GM18907 (cell line): ENCODE results near the gene TEFM.
"Not testable (repeated sequence)": the region's sequence is repeated elsewhere in the genome, so short reads cannot be mapped to it uniquely, and the experiment has no call there.

Experiments
- ATAC-seq: cut with Tn5 transposase; IDR thresholded peaks from one replicate; pipeline ENCODE4 v1.9.1; 2021; ENCODE audit warnings: mild to moderate bottlenecking, moderate library complexity; ENCODE audit not compliant: unreplicated experiment

TEFM gene

DNA sequence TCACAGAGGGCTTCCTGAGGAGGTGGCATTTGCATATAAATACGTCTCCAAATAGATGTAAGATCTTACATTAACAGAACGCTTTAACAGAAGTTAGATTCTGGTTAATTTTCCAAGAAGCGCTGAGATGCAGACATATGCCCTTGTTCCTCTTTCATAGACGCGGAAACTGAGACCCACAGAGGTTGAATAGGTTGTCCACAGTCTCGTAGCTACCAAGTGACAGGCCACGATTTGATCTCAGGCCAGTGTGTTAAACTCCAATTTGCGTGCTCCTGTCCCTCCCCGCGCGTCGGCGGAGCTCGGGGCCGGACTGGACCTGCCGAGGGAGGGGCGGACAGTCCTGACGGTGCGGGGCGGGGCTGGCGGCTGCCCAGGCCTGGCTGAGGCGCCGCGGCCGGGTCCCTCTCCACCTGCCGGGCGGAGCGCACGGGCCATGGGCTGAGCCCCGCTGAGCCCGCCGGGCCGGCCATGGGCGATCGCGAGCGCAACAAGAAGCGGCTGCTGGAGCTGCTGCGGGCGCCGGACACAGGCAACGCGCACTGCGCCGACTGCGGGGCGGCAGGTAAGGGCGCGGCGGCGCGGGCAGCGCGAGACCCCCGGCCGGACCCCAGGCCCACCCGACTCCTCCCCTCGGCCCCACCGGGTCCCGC, 15.6 kb upstream of the TEFM start, which contains the start of gene ADAP2:
Gene ADAP2, plus strand, starts transcription at position 402 of the 653 bp plus-strand sequence. Its CDS starts 70 bp downstream, at position 472.
- ATAC-seq, result no peak

DNA sequence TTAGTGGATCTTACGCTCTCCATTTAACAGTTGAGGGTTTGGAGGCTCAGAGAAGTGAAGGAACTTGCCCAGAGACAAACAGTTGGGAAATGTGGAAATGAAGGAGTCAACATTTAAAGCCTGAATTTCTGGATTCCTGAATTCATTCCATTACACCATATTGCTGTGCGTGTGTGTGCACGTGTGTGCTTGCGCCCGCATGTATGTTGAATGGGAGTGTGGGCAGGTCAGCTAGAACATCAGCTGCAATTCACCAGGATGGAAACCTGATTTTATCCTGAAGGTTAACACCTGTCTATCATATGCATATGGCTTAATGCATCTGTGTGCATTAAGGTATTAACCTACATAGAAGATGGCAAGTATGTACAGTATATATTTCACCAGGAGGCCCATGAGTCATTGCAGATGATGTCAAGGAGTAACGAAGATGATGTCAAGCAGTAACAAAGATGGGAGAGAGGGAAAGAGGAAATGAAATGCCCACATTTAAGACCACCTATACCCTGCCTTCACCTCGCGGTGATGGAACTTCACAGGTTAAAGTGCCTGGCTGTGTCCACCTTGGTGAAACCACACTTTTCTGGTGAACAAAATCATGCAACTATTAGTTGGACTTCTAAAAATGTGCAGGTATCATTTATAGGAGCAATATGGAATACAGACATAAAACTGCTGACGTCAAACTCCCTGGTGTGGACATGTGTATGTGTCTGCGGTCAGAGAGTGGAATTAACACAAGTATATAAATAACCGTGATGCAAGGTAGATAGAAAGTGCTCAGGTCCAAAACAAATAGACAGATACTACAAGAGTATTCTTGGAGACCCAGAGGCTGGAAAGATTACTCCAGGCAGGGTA, 14.9 kb upstream of the TEFM start:
- ATAC-seq, result no peak

DNA sequence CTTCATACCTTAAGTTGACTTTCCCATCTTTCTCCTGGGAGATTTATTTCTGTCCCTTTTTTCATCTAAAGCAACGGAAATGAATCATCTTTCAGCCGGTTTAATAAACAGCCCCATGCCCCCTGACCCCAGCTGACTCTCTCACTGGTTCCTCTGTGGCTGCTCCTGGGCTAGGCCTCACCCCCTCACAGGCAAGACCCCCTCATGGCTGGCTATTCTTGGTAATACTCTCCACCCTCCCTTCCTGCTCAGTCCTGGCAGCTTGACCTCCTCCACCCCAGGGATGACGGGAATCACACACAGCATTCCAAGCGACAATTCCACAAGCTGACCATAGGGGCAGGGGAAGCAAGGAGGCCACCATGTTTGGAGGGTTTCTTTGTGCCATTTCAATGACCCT, 14.2 kb upstream of the TEFM start:
- no peak for ATAC-seq

DNA sequence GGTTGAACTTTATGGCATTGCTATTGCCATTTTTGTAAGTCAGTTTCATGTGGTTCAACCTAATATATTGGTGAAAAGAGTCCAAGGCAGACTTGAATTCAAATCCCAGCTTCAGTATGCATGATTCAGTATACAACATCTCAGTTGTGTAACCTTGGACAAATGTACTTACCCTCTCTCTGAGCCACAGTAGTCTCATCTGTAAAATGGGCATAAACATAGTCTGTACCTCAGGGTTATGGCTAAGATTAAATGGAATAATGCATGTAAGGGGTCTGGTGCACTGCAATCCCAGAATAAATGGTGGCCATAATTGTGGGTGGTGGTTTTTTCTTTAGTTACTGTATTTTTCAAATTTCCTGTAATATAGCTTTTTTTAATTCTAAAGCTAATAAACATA, 11.0 kb upstream of the TEFM start:
- ATAC-seq, result no peak

DNA sequence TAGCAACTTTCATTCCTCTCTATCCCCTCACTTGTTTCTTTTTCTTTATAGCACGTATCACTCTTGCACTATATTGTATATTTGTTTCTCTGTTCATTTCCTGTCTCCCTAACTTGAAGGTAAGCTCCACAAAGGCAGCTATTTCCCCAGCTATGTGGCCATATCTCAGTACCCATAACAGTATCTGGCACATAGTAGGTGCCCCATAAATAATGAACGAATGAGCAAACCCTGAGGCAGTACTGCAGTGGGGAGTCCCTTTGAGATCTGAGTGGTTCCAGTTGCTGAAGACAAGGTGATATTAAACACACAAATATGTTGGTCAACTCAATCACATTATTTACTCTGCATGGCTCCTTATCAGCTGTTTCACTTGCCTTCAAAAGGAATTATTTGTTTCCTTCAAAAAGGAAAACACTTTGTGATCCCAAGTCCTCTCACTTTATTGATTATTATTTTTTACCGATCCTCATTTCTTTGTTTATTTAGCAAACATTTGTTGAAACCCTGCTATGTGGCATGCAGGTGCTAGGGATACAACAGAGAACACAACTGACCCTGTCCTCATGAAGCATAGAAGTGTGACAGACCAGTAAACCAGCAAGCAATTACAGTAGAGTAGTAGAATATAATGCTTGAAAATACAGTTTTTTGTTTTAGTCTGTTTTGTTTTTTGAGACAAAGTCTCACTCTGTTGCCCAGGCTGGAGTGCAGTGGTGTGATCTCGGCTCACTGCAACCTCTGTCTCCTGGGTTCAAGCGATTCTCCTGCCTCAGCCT, 10.0 kb upstream of the TEFM start:
- ATAC-seq, result no peak

DNA sequence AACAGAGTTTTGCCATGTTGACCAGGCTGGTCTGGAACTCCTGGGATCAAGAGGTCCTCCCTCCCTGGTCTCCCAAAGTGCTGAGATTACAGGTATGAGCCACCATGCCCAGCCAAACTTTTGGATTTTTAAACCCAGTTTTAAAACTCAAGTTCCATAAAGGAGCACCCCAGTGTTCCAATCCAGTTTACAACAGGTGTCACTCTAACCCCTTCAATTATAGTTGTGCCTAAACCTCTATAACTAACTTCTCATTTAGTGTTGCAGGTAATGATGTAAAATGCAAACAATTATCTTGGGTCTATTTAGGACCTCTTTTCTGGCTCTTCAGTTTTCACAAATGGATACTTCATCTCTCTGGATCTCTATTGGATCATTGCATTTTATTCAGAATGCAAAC, 7.9 kb upstream of the TEFM start:
- no peak for ATAC-seq

DNA sequence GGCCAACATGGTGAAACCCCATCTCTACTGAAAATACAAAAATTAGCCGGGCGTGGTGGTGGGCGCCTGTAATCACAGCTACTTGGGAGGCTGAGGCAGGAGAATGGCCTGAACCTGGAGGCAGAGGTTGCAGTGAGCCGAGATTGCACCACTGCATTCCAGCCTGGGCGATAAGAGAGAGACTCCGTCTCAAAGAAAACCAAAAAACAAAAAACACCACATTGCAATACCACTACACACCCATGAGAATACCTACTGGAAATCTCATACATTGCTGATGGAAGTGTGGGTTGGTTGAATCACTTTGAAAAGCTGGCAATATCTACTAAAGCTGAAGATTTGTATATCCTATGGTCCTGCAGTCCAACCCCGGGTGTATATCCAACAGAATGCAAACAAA, 4.1 kb upstream of the TEFM start:
- not testable (repeated sequence) for ATAC-seq

DNA sequence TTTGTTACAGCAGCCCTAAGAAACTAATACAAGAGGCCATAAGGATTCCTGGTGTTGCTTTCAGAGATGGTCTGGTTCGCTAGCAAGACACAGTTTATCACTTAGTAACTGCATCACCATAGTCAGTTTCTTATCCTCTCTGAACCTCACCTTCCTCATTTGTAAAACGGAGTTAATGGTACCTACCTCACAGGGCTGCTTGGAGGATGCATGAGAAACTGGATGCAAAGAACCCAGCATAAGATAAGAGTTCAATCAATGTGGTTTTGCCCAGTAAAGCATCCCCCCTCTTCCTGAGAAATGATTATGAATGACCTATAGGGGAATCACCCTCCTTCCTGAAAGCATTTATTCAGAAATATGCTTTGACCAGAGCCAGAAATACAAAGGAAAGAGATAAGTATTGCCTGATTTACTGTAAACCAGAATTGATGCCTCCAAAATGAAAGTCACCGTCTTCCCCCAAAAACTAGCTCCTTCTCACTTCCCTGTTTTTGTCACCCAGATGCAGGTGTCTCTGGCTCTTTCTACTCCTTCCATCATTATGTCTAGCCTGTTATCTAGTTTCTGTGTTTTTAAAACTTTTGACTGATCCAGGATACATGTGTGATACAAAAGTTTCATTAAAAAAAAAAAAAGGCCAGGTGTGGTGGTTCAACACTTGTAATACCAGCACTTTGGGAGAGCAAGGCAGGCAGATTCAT, 2.8 kb upstream of the TEFM start:
- no peak for ATAC-seq

DNA sequence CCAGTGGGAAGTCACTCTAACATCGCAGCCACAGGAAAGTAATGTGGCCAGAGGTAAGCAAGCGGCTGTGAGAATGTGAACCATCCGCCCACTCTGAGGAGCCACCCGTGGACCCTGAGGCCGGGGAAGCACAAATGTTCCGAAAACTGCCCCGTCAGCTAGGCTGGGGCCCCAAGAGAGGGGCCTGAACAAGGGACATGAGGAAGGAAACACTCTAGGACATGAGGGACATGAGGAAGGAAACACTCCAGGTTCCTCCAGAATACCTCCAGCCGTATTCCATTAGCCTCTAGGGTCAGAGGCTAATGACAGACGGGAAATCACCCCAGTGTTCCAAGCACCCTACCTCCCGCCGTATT, 317 bp downstream of the TEFM start:
- ATAC-seq, result peak; percentile 33

DNA sequence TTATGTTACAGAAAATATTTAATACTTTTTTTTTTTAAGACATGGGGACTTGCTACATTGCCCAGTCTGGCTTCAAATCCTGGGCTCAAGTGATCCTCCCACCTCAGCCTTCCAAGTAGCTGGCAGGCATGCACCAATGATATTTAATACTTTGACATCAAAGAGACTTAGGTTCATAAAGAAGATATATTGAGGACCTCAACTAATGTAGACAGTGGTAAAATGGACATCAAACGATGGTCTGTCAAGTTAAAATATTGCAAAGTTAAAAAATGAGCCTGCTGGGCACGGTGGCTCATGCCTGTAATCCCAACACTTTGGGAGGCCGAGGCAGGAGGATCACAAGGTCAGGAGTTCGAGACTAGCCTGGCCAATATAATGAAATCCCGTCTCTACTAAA, 8.7 kb downstream of the TEFM start:
- ATAC-seq, result no peak

DNA sequence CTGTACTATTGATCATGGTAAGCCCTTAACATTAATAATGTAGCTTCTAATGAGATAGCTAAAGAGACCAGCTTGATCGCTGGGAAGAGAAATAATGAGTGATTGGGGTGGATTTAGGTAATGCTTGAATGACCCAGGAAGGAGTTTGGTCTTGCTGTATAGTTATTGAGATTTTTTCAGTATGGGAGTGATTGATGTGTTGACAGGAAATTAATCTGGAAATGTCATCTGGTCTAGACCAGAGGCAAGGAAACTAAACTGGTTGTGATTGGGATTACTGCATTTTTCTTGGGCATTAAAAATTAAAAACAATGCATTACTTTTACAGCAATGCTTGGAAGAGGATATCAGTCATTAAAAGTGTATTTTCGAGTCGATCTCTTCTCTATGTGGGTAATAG, 11.8 kb downstream of the TEFM start:
- no peak for ATAC-seq

DNA sequence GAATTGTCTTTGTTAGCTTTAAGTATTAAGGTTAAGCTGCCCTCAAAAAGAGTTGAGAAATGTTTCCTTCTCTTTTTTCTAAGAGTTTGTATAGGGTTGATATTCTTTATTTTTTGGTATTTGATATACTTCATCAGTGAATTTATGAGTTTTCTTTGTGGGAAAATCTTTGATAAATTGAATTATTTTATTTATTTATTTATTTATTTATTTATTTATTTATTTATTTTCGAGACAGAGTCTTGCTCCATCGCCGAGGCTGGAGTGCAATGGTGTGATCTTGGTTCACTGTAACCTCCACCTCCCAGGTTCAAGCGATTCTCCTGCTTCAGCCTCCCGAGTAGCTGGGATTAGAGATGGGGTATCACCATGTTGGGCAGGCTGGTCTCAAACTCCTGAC, 19.9 kb downstream of the TEFM start:
- ATAC-seq, result no peak

DNA sequence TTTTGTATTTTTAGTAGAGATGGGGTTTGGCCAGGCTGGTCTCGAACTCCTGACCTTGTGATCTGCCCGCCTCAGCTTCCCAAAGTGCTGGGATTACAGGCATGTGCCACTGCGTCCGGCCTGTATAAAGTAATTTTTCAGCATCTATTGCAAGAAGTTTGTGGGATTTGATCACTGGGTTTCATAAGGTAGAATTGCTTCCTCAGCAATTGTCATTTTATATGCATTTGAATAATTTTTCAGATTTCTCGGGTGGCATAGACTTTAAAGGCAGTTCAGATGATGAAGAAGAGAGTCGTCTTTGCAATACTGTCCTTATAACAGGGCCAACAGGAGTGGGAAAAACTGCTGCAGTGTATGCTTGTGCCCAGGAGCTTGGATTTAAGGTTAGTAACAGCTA, 37.0 kb downstream of the TEFM start:
- no peak for ATAC-seq

DNA sequence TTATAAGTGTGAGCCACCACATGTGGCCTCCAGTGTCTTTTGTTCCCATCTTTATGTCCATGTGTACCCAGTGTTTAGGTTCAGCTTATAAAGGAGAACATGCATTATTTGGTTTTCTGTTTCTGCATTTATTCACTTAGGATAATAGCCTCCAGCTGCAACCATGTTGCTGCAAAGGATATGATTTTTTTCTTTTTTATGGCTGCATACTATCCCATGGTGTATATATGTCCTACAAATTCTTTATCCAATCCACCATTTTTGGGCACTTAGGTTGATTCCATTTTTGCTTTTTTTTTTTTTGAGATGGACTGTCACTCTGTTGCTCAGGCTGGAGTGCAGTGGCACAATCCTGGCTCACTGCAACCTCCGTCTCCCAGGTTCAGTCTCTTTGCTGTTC, 41.4 kb downstream of the TEFM start:
- no peak for ATAC-seq

DNA sequence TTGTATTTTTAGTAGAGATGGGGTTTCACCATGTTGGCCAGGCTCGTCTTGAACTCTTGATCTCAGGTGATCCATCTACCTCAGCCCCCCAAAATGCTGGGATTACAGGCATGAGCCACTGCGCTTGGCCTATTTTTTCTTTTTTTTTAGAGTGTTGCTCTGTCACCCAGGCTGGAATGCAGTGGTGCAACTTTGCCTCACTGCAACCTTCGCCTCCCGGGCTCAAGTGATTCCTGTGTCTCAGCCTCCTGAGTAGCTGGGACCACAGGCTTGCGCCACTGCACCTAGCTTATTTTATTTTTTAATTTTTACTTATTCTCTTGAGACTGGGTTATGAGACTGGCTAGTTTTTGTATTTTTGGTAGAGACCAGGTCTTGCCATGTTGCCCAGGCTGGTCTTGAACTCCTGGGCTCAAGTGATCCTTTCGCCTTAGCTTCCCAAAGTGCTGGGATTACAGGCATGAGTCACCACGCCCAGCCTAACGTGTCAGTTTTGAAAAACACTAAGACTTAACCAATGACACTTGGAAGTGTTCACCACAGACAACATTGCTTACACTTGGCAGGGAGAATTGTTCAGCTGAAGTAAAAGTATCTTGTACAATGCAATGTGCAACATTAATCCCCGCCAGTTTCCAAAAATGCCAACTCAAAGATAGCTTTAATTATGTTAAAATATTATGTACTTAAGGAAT, 47.3 kb downstream of the TEFM start:
- ATAC-seq, result no peak

DNA sequence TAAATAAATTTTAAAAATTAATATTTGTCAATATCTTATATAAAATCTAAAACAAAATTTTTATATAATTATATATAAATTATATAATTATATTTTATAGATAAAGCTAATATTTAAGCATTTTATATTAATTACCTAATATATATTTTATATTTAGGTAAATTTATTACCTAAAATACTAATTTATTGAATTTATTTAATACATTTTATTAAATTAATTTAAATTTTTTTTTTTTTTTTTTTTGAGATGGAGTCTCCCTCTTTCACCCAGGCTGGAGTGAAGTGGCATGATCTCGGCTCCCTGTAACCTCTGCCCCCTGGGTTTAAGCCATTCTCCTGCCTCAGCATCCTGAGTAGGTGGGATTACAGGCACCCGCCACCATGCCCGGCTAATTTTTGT, 51.9 kb downstream of the TEFM start:
- no peak for ATAC-seq
